ENCODE data around the gene TRIM72.
"Not testable (repeated sequence)": the region's sequence is repeated elsewhere in the genome, so short reads cannot be mapped to it uniquely, and the experiment has no call there.

Gene TRIM72

DNA sequence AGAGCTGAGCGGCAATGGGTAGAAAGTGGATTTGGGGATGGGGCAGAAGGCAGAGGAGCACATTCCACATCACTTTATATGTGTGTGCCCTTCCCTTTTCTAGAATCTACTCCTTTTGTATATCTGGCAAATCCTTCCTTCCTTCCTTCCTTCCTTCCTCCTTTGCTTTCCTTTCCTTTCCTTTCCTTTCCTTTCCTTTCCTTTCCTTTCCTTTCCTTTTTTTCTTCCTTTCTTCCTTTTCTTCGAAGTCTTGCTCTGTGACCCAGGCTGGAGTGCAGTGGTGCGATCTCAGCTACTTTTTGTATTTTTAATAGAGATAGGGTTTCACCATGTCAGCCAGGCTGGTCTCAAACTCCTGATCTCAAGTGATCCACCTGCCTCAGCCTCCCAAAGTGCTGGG, 56.1 kb downstream of the TRIM72 start:
- H3K27ac Mint-ChIP-seq; DNase-seq; H3K9me3 Mint-ChIP-seq; H3K4me3 Mint-ChIP-seq; H3K36me3 Mint-ChIP-seq (ENCODE audit: low read depth); H3K27me3 Mint-ChIP-seq: not testable (repeated sequence)
- peaks cover 33% of the 10 kb centered on the region for H3K4me1 Mint-ChIP-seq (ENCODE audit: low read depth)

DNA sequence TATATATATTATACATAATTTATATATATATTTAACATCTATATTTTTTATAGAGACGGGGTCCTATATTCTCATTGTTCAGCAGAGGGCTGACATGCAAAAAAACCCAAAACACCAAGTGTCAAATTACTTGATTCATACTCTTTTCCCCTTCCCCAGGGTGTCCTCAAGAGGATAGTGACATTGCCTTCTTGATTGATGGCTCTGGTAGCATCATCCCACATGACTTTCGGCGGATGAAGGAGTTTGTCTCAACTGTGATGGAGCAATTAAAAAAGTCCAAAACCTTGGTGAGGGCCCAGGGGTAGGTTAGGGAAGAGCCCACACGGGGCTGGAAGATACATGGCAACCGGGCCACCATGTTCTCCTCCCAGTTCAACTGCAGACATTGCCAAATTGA, 56.9 kb downstream of the TRIM72 start:
- Mint-ChIP-seq H3K36me3 (ENCODE audit: low read depth) (no peaks in the 10 kb centered on the region), H3K27ac (no peak overlapping the region), H3K27me3 (peaks cover 7% of the 10 kb centered on the region), H3K4me1 (ENCODE audit: low read depth) (peaks cover 24% of the 10 kb centered on the region), H3K9me3 (no peaks in the 10 kb centered on the region), H3K4me3 (no peak overlapping the region)
- DNase-seq: no peak

DNA sequence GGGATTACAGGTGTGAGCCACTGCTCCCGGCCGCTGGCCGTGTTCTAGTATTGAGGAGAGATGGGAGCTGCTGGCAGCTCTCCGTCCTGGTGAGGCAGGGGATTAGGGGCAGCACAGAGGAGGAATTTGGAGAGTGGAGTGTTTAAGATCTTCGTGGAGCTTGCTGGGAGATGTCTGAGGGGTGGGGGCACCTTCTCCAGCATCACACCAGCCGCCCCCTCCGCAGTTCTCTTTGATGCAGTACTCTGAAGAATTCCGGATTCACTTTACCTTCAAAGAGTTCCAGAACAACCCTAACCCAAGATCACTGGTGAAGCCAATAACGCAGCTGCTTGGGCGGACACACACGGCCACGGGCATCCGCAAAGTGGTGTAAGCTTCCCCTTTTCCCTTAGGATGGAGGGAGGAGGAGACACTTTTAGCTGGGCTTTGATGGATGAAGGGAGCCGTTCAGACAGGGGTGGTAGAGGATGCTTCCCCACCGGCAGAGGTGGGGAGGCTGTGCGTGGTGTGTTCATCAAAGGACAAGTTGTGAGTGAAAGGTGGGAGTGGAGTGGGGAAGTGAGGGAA, 57.8 kb downstream of the TRIM72 start:
- Mint-ChIP-seq H3K27me3 (peaks cover 7% of the 10 kb centered on the region), H3K9me3 (no peaks in the 10 kb centered on the region), H3K4me1 (ENCODE audit: low read depth) (peaks cover 17% of the 10 kb centered on the region), H3K4me3 (no peak overlapping the region), H3K36me3 (ENCODE audit: low read depth) (no peaks in the 10 kb centered on the region), H3K27ac (no peak overlapping the region)
- DNase-seq: no peak

DNA sequence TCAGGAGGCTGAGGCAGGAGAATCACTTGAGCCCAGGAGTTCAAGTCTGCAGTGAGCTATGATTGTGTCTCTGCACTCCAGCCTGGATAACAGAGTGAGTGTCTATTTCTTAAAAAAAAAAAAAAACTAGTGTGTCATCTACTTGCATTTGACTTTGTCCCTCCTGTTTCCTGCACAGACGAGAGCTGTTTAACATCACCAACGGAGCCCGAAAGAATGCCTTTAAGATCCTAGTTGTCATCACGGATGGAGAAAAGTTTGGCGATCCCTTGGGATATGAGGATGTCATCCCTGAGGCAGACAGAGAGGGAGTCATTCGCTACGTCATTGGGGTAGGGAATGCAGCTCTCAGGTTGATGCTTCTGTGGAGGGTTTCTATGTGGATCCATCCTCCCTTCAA, 59.3 kb downstream of the TRIM72 start:
- no peak for DNase-seq
- no peak overlapping the region for H3K27ac Mint-ChIP-seq
- no peaks in the 10 kb centered on the region for H3K36me3 Mint-ChIP-seq (ENCODE audit: low read depth)
- no peak overlapping the region for H3K4me3 Mint-ChIP-seq
- H3K9me3 Mint-ChIP-seq: no peaks in the 10 kb centered on the region
- peaks cover 7% of the 10 kb centered on the region for H3K27me3 Mint-ChIP-seq
- H3K4me1 Mint-ChIP-seq (ENCODE audit: low read depth): peaks cover 4% of the 10 kb centered on the region

DNA sequence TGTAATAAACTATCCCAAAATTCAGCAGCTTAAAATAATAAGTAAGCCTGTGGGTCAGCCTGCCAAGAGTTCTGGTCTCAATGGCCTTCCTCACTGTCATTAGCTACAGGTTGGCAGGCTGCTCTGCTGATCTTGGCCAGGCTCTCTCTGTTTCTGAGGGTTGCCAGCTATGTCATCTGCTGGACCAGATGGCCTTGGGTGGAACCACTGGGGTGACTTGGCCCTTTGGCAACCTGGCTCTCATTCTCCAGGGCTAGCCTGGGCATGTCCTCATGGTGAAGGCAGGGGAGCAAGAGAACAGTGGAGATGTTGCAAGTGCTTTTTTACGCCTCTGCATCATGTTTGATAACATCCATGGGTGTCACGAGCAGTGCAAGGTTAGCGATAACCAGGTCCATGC, 59.8 kb downstream of the TRIM72 start:
- no peak overlapping the region for H3K4me3 Mint-ChIP-seq
- peaks cover 1% of the 10 kb centered on the region for H3K4me1 Mint-ChIP-seq (ENCODE audit: low read depth)
- no peaks in the 10 kb centered on the region for H3K9me3 Mint-ChIP-seq
- no peak overlapping the region for H3K27ac Mint-ChIP-seq
- H3K27me3 Mint-ChIP-seq: peaks cover 7% of the 10 kb centered on the region
- H3K36me3 Mint-ChIP-seq (ENCODE audit: low read depth): no peaks in the 10 kb centered on the region
- no peak for DNase-seq

DNA sequence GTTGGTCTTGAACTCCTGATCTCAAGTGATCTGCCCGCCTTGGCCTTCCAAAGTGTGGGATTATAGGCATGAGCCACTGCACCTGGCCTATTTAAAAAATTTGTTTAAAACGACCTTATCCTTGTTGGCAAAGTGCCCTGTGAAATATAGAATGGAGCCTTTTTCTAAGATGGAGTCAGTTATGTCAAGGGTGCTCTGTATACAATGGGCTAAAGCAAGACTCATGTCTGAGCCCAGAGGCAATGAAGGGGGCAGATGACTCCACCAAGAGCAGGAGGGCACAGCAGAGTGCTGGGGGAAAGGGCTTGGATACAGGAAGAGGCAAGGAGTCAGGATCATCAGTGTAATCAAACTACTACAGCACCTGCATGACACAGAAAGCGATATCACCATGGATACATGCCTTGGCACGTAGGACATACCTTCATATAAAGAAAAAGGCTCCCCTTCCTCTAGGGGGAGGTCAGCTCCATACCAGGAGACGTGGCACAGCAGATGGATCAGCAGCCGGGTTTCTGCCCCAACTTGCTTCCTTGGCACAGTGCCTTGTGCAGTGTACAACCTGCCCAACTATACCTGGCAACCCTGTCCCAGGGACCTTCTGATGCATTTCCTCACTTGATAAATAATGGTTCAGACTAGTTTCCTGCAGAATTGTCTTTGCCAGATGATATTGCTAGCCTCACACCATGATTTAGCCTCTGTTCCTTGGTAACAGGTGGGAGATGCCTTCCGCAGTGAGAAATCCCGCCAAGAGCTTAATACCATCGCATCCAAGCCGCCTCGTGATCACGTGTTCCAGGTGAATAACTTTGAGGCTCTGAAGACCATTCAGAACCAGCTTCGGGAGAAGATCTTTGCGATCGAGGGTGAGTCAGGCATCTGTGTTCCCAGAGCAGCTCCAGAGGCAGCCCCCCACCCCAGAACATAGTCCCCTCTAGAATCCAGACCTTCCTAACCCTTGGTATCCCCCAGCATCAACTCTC, 61.2 kb downstream of the TRIM72 start:
- Mint-ChIP-seq H3K27me3 (peaks cover 7% of the 10 kb centered on the region), H3K9me3 (no peaks in the 10 kb centered on the region), H3K4me1 (ENCODE audit: low read depth) (no peaks in the 10 kb centered on the region), H3K27ac (no peak overlapping the region), H3K36me3 (ENCODE audit: low read depth) (no peaks in the 10 kb centered on the region), H3K4me3 (no peak overlapping the region)
- DNase-seq: no peak

DNA sequence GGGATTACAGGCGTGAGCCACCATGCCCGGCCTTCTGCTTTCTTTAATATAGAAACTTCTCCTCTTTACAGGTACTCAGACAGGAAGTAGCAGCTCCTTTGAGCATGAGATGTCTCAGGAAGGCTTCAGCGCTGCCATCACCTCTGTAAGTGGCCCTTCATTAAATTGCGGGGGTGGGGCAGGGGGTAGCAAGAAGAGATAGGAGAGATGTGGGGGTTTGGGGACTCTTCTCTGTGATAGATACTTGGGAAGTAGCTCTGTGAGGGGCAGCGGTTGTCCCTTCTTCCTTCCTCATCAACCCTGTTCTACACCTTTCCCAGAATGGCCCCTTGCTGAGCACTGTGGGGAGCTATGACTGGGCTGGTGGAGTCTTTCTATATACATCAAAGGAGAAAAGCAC, 62.7 kb downstream of the TRIM72 start:
- H3K9me3 Mint-ChIP-seq: no peaks in the 10 kb centered on the region
- no peak for DNase-seq
- no peak overlapping the region for H3K4me3 Mint-ChIP-seq
- no peaks in the 10 kb centered on the region for H3K4me1 Mint-ChIP-seq (ENCODE audit: low read depth)
- no peak overlapping the region for H3K27ac Mint-ChIP-seq
- peaks cover 10% of the 10 kb centered on the region for H3K27me3 Mint-ChIP-seq
- H3K36me3 Mint-ChIP-seq (ENCODE audit: low read depth): no peaks in the 10 kb centered on the region

DNA sequence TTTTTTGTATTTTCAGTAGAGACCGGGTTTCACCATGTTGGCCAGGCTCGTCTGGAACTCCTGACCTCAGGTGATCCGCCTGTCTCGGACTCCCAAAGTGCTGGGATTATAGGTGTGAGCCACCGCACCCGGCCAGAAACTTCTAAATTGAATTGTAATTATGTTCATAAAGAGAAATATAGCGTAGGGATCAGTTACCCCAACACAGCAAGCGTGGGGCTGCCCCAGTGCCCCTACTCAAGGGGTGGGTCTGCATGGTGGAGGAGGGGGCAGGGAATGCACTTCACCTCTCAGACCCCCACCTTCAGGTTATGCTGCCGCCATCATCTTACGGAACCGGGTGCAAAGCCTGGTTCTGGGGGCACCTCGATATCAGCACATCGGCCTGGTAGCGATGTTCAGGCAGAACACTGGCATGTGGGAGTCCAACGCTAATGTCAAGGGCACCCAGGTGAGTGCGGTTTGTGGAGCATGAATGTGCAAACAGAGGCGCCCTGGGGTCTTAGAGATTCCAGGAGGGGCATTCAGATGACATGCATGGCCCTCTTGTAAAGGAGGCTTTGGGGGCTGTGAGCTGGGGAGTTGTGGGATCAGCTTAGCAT, 63.8 kb downstream of the TRIM72 start:
- Mint-ChIP-seq H3K9me3 (no peaks in the 10 kb centered on the region), H3K27me3 (peaks cover 7% of the 10 kb centered on the region), H3K27ac (no peak overlapping the region), H3K4me1 (ENCODE audit: low read depth) (no peaks in the 10 kb centered on the region), H3K36me3 (ENCODE audit: low read depth) (no peaks in the 10 kb centered on the region), H3K4me3 (no peak overlapping the region)
- DNase-seq: no peak

DNA sequence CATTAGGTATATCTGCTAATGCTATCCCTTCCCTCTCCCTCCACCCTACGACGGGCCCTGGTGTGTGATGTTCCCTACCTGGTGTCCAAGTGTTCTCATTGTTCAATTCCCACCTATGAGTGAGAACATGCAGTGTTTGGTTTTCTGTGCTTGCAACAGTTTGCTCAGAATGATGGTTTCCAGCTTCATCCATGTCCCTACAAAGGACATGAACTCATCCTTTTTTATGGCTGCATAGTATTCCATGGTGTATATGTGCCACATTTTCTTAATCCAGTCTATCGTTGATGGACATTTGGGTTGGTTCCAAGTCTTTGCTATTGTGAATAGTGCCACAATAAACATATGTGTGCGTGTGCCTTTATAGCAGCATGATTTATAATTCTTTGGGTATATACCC, 64.9 kb downstream of the TRIM72 start:
- not testable (repeated sequence) for H3K4me1 Mint-ChIP-seq (ENCODE audit: low read depth); H3K4me3 Mint-ChIP-seq; H3K36me3 Mint-ChIP-seq (ENCODE audit: low read depth); H3K27ac Mint-ChIP-seq; H3K9me3 Mint-ChIP-seq; DNase-seq
- H3K27me3 Mint-ChIP-seq: peaks cover 12% of the 10 kb centered on the region
